HepG2 (cell line): Measurements from ENCODE around the gene FAM120B. TPM values are rescaled to one million over a fixed set of nuclear protein-coding genes. Genes with fewer than 3 reads are reported as not detected.

ENCODE experiments used
- ATAC-seq: fragments of 200-7000 bp; cut with Tn5 transposase; 3 replicates; pipeline ENCODE4 v1.9.1; 2020; ENCODE audit warnings: mild to moderate bottlenecking, moderate library complexity
- BruUV-seq: library from RNA; stranded (reverse); fragments of 400-500 nt; replicated peaks from 2 replicates; lab custom pipeline; 2021; lab: Mats Ljungman, UMichigan
- CTCF ChIA-PET: fragments of 300-600 bp; formaldehyde crosslinking; extraction: SDS; loops from one replicate; lab custom pipeline; 2021; ENCODE audit warnings: low total read pairs, inconsistent platforms, low intra/inter-chr PET ratio; lab: Yijun Ruan, JAX
- POLR2A ChIA-PET: fragments of 350-600 bp; sonication (Branson Sonifier 250); formaldehyde crosslinking; loops from one replicate; lab custom pipeline; 2020; ENCODE audit warnings: antibody characterized with exemption, inconsistent platforms; lab: Yijun Ruan, JAX
- DNase-seq: peaks from one replicate; pipeline ENCODE4 v3.0.0-alpha.2; 2015; ENCODE audit warnings: low spot score
- FAIRE-seq: peaks from 3 replicates; lab custom pipeline; 2011; peaks lifted over from hg19 to GRCh38; lab: Jason Lieb, UNC
- H2AFZ ChIP-seq: one replicate; pipeline ENCODE4 v1.6.1; 2011; ENCODE audit warnings: low read length, inconsistent platforms
- H3K27ac ChIP-seq: fragments of 300-600 bp; 3 replicates; pipeline ENCODE4 v1.8.0; 2011; ENCODE audit warnings: mixed run types, mild to moderate bottlenecking, mixed read lengths, low read length, inconsistent platforms; ENCODE audit not compliant: insufficient read depth; ENCODE audit errors: extremely low read length
- H3K27me3 ChIP-seq, 2 experiments: fragments of 200-600 bp in 1 of 2; 2 replicates in 1 of 2; 3 replicates in 1 of 2; pipeline versions ENCODE4 v1.6.0 to v1.8.0; 2011; ENCODE audit warnings: low read length in 2 of 2, mild to moderate bottlenecking in 2 of 2, moderate library complexity in 2 of 2, inconsistent platforms in 1 of 2; ENCODE audit not compliant: insufficient read depth in 2 of 2, control insufficient read depth in 1 of 2
- H3K36me3 ChIP-seq, 2 experiments: fragments of 200-600 bp in 1 of 2; replicated peaks in 1 of 2; 2 replicates in 1 of 2; 3 replicates in 1 of 2; pipeline versions ENCODE4 v1.5.1 to v1.8.0; 2011; ENCODE audit warnings: low read length in 2 of 2, inconsistent platforms in 1 of 2; ENCODE audit not compliant: insufficient read depth in 2 of 2, control insufficient read depth in 1 of 2
- H3K4me1 ChIP-seq: 2 replicates; pipeline ENCODE4 v1.5.1; 2012; ENCODE audit warnings: low read length, inconsistent platforms; ENCODE audit not compliant: insufficient read depth
- H3K4me2 ChIP-seq: 2 replicates; pipeline ENCODE4 v1.6.0; 2011; ENCODE audit warnings: low read depth, low read length, inconsistent platforms
- H3K4me3 ChIP-seq, 3 experiments: fragments of 200-600 bp in 1 of 3; sonication (generic), shearing (Covaris generic) in 1 of 3; replicated peaks in 1 of 3; 2 replicates each; pipeline ENCODE4 v1.5.1; 2011 to 2016; ENCODE audit warnings: low read length in 3 of 3, inconsistent platforms in 2 of 3, low read depth in 2 of 3, mild to moderate bottlenecking in 2 of 3, control low read depth in 1 of 3, mixed read lengths in 1 of 3; ENCODE audit not compliant: insufficient read depth in 1 of 3
- H3K79me2 ChIP-seq: one replicate; pipeline ENCODE4 v1.6.1; 2011; ENCODE audit warnings: low read length, inconsistent platforms; ENCODE audit not compliant: insufficient read depth
- H3K9ac ChIP-seq: 2 replicates; pipeline ENCODE4 v1.6.0; 2011; ENCODE audit warnings: mild to moderate bottlenecking, low read depth, low read length, inconsistent platforms; ENCODE audit not compliant: insufficient read depth
- H3K9me3 ChIP-seq: 2 replicates; pipeline ENCODE4 v1.5.1; 2012; ENCODE audit warnings: mild to moderate bottlenecking, low read length
- H4K20me1 ChIP-seq: 2 replicates; pipeline ENCODE4 v1.6.0; 2011; ENCODE audit warnings: inconsistent platforms, mild to moderate bottlenecking, low read length, moderate library complexity; ENCODE audit not compliant: insufficient read depth
- DNMT1 ChIP-seq: sonication (generic); formaldehyde crosslinking; IDR thresholded peaks from 2 replicates; pipeline ENCODE4 v1.5.1; 2020; ENCODE audit warnings: mild to moderate bottlenecking, missing genetic modification reagents
- ELF1 ChIP-seq: sonication (generic); formaldehyde crosslinking; IDR thresholded peaks from 2 replicates; pipeline ENCODE4 v1.4.0; 2020; ENCODE audit warnings: missing genetic modification reagents
- EP300 ChIP-seq, 3 experiments: sonication (generic) in 1 of 3; formaldehyde crosslinking in 1 of 3; IDR thresholded peaks; 2 replicates each; pipeline versions ENCODE4 v1.5.1 to v1.6.1; 2011 to 2020; ENCODE audit warnings: low read depth in 2 of 3, low read length in 2 of 3, borderline replicate concordance in 1 of 3, improper control_type of control experiment in 1 of 3, mild to moderate bottlenecking in 1 of 3, missing genetic modification reagents in 1 of 3, moderate library complexity in 1 of 3
- NFIB ChIP-seq: sonication (generic); formaldehyde crosslinking; IDR thresholded peaks from 2 replicates; pipeline ENCODE4 v1.9.0; 2021; ENCODE audit warnings: missing genetic modification reagents, mild to moderate bottlenecking, borderline replicate concordance
- ZNF225 ChIP-seq: sonication (generic); formaldehyde crosslinking; IDR thresholded peaks from 2 replicates; pipeline ENCODE4 v1.4.0; 2020; ENCODE audit warnings: mild to moderate bottlenecking, missing genetic modification reagents
- ZNF337 ChIP-seq: sonication (generic); formaldehyde crosslinking; IDR thresholded peaks from 2 replicates; pipeline ENCODE4 v1.5.1; 2020; ENCODE audit warnings: missing genetic modification reagents, low read depth, mild to moderate bottlenecking, borderline replicate concordance
- ZNF441 ChIP-seq: sonication (generic); formaldehyde crosslinking; IDR thresholded peaks from 2 replicates; pipeline ENCODE4 v1.7.0; 2021; ENCODE audit warnings: missing genetic modification reagents, borderline replicate concordance
- WGBS: methylation state at CpG from one replicate; pipeline ENCODE4 v1.1.6; 2017; ENCODE audit warnings: low lambda C conversion rate; 5-methylcytosine and 5-hydroxymethylcytosine counted together
- in situ Hi-C: cut with HindIII; loops from 2 replicates; pipeline ENCODE4 v1.10.0; 2017; ENCODE audit warnings: low pct_unique_long_range_greater_than_20kb; ENCODE audit not compliant: extremely low pct_ligation_motif_present
- intact Hi-C: fragments of 100-400 bp; cut with micrococcal nuclease; formaldehyde crosslinking; loops from one replicate; pipeline ENCODE4 v1.10.0; 2022; ENCODE audit not compliant: unreplicated experiment
- polyA plus RNA-seq, 8 experiments: library from polyadenylated mRNA; depleted of rRNA in 3 of 8; stranded (reverse) in 7 of 8; unstranded in 1 of 8; fragments of >200 nt; fragmentation: Illumina TruSeq in 4 of 8; extraction: Trizol in 4 of 8; gene quantifications; 2 replicates each; pipeline versions ENCODE4 v1.2.1 to v1.2.3, GENCODE V29; 2011 to 2016; ENCODE audit warnings: low read depth in 4 of 8, missing spikeins in 1 of 8, mixed read lengths in 1 of 8; ENCODE audit not compliant: insufficient read depth in 1 of 8
- total RNA-seq, 5 experiments: library from RNA; depleted of rRNA; stranded (reverse); fragments of >200 nt; fragmentation: Illumina TruSeq; extraction: Trizol; gene quantifications; 2 replicates each; pipeline ENCODE4 v1.2.3, GENCODE V29; 2016; ENCODE audit warnings: low read depth in 1 of 5
- TF ChIP-seq, protein P1 (sequence below): sonication (generic); formaldehyde crosslinking; IDR thresholded peaks from 2 replicates; pipeline ENCODE4 v1.5.1; 2020; ENCODE audit warnings: missing genetic modification reagents, mild to moderate bottlenecking, borderline replicate concordance

Gene FAM120B
- total and polyA plus RNA-seq, 2 of the 13 experiments (the other 11 are each of a cell fraction or from before 2014, with no cell fraction given) = 9.2 to 10.7 TPM

DNA sequence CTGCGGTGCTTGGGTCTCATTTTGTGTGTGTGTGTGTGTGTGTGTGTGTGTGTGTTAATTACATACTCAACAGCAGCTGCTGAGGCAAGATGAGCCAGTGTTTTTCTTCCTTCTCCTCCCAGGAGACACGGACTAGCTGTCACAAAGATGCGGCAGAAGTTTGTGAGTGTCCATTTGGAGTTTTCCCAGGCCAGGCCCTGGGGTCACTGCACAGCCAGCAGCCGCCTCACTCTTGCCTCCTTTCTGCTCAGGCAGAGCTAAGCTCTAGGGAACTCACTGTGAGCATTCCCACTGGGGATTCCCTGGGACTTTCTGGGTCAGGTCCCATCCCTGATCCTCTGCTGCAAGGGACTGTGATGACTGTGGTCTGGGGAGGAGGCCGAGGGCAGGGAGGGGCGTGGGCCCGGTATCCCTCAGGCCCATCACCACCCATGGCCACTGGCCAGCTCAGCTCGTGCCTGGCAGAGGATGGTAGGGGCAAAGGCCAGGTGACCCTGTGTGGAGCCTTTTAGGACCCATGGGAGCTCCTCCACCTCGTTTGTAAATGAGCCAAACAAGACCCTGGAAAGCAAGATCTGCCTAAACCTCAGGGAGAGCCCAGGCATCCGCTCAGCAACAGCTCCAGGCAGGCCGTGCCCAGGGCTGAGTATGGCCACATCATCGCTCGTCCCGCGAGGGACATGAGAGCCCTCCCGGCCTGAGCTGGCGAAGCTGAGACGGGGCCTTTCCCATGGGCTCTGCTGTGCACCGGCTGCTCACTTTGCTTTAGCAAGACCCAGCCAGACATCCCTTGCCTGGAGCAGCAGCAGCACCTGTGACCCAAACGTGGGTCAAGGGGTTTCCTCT, 144.6 kb downstream of the FAM120B start:
- in situ Hi-C loops (no loop called here), intact Hi-C loops (no loop called here)
- ATAC-seq = no peak
- FAIRE-seq = no peak
- ChIA-PET CTCF (no interaction called here), POLR2A (no interaction called here)
- H3K27ac ChIP-seq = no peak overlapping the region
- WGBS = 23% methylated on average over 8 of the region's 20 CpGs
- H2AFZ ChIP-seq = no peak overlapping the region
- no peaks in the 10 kb centered on the region for H3K9me3 ChIP-seq
- H4K20me1 ChIP-seq = no peaks in the 10 kb centered on the region; the same call in 1 of the 2 replicates
- DNase-seq = no peak
- no peaks in the 10 kb centered on the region for H3K79me2 ChIP-seq
- no peak overlapping the region for H3K9ac ChIP-seq
- H3K4me1 ChIP-seq = no peaks in the 10 kb centered on the region
- H3K4me2 ChIP-seq = no peak overlapping the region
- no TSS peak for BruUV-seq
- H3K4me3 ChIP-seq = no peak overlapping the region
- TF ChIP-seq ZNF441 (CRISPR knock-in tag) (no peak), ZNF225 (CRISPR knock-in tag) (no peak), EP300 (IDR thresholded peaks at IDR 0.05; ENCODE audit: low read depth in 2 of 2, low read length in 2 of 2) (no peak), EP300 (CRISPR knock-in tag; IDR thresholded peaks at IDR 0.05; ENCODE audit: borderline replicate concordance) (no peak), NFIB (CRISPR knock-in tag) (no peak), ELF1 (no peak), DNMT1 (CRISPR knock-in tag) (no peak), ZNF337 (CRISPR knock-in tag) (no peak)
- TF ChIP-seq, protein P1, sequence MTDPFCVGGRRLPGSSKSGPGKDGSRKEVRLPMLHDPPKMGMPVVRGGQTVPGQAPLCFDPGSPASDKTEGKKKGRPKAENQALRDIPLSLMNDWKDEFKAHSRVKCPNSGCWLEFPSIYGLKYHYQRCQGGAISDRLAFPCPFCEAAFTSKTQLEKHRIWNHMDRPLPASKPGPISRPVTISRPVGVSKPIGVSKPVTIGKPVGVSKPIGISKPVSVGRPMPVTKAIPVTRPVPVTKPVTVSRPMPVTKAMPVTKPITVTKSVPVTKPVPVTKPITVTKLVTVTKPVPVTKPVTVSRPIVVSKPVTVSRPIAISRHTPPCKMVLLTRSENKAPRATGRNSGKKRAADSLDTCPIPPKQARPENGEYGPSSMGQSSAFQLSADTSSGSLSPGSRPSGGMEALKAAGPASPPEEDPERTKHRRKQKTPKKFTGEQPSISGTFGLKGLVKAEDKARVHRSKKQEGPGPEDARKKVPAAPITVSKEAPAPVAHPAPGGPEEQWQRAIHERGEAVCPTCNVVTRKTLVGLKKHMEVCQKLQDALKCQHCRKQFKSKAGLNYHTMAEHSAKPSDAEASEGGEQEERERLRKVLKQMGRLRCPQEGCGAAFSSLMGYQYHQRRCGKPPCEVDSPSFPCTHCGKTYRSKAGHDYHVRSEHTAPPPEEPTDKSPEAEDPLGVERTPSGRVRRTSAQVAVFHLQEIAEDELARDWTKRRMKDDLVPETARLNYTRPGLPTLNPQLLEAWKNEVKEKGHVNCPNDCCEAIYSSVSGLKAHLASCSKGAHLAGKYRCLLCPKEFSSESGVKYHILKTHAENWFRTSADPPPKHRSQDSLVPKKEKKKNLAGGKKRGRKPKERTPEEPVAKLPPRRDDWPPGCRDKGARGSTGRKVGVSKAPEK (CRISPR knock-in tag) = no peak
- H3K36me3 ChIP-seq = no peaks in the 10 kb centered on the region
- H3K27me3 ChIP-seq = peaks cover 6 to 64% of the 10 kb centered on the region in 2 experiments; a peak in 4 of 5 replicates
